Panc1 (cell line): Measurements from ENCODE around the gene MMRN2. TPM values are rescaled to one million over a fixed set of nuclear protein-coding genes. Genes with fewer than 3 reads are reported as not detected.

Experiments
- ATAC-seq: fragments of 200-7000 bp; cut with Tn5 transposase; 2 replicates; pipeline ENCODE4 v1.9.1; 2020; ENCODE audit warnings: mild to moderate bottlenecking, moderate library complexity
- BruUV-seq: library from RNA; stranded (reverse); fragments of 400-500 nt; replicated peaks from 2 replicates; lab custom pipeline; 2021; lab: Mats Ljungman, UMichigan
- CTCF ChIA-PET: fragments of 300-600 bp; sonication (Branson Sonifier 250); formaldehyde crosslinking; loops from one replicate; lab custom pipeline; 2022; ENCODE audit warnings: antibody characterized with exemption; lab: Charles Lee
- POLR2A ChIA-PET: fragments of 300-600 bp; sonication (Branson Sonifier 250); formaldehyde crosslinking; loops from one replicate; lab custom pipeline; 2022; ENCODE audit warnings: antibody characterized with exemption; lab: Charles Lee
- DNase-seq: peaks from one replicate; pipeline ENCODE4 v3.0.0-alpha.2; 2010; ENCODE audit warnings: low read depth, low spot score
- H3K27ac ChIP-seq: 2 replicates; pipeline ENCODE4 v1.5.1; 2011; ENCODE audit warnings: mild to moderate bottlenecking, low read length, inconsistent platforms
- H3K27me3 ChIP-seq: fragments of 200-500 bp; sonication (Bioruptor generic); 2 replicates; pipeline ENCODE4 v1.6.0; 2014; ENCODE audit warnings: low read length, inconsistent platforms; ENCODE audit not compliant: control insufficient read depth, insufficient read depth
- H3K36me3 ChIP-seq: fragments of 200-500 bp; sonication (Bioruptor generic); 2 replicates; pipeline ENCODE4 v1.5.1; 2014; ENCODE audit warnings: inconsistent platforms, mild to moderate bottlenecking, low read length, moderate library complexity; ENCODE audit not compliant: control insufficient read depth, insufficient read depth
- H3K4me1 ChIP-seq: 2 replicates; pipeline ENCODE4 v1.5.1; 2011; ENCODE audit warnings: inconsistent platforms, mild to moderate bottlenecking, low read length, moderate library complexity; ENCODE audit not compliant: control insufficient read depth, insufficient read depth
- H3K4me3 ChIP-seq, 2 experiments: 2 replicates each; pipeline ENCODE4 v1.5.1; 2011 to 2012; ENCODE audit warnings: low read depth in 2 of 2, low read length in 2 of 2, mild to moderate bottlenecking in 2 of 2, inconsistent platforms in 1 of 2, moderate library complexity in 1 of 2
- H3K9me3 ChIP-seq: fragments of 200-500 bp; sonication (Bioruptor generic); 2 replicates; pipeline ENCODE4 v1.5.1; 2014; ENCODE audit warnings: low read depth, mild to moderate bottlenecking, inconsistent platforms, low read length, moderate library complexity; ENCODE audit not compliant: control insufficient read depth, insufficient read depth
- POLR2AphosphoS5 ChIP-seq: IDR thresholded peaks from 2 replicates; pipeline ENCODE4 v1.6.1; 2012; ENCODE audit warnings: mild to moderate bottlenecking, low read depth, low read length, moderate library complexity
- SIN3A ChIP-seq: IDR thresholded peaks from 2 replicates; pipeline ENCODE4 v1.6.1; 2012; ENCODE audit warnings: low read depth, mild to moderate bottlenecking, low read length, moderate library complexity, borderline replicate concordance; ENCODE audit not compliant: insufficient read depth
- TCF7L2 ChIP-seq: IDR thresholded peaks from 2 replicates; pipeline ENCODE4 v1.6.1; 2011; ENCODE audit warnings: mild to moderate bottlenecking, low read depth, low read length, inconsistent platforms
- in situ Hi-C: cut with HindIII; loops from 2 replicates; pipeline ENCODE4 v1.10.0; 2016; ENCODE audit warnings: low sequenced_read_pairs, low pct_unique_long_range_greater_than_20kb
- intact Hi-C: fragments of 100-400 bp; cut with micrococcal nuclease; formaldehyde crosslinking; loops from one replicate; pipeline ENCODE4 v1.10.0; 2022; ENCODE audit not compliant: unreplicated experiment
- total RNA-seq: library from RNA; stranded (reverse); gene quantifications from one replicate; pipeline ENCODE4 v1.2.1, GENCODE V29; 2021; ENCODE audit not compliant: unreplicated experiment
- TF ChIP-seq, protein P1 (sequence below): fragments of 450-650 bp; IDR thresholded peaks from 2 replicates; pipeline ENCODE4 v1.5.1; 2017; ENCODE audit warnings: mild to moderate bottlenecking
- TF ChIP-seq, protein P2 (sequence below), 2 experiments: IDR thresholded peaks; 2 replicates each; pipeline ENCODE4 v1.6.1; 2011 to 2012; ENCODE audit warnings: low read depth in 2 of 2, control low read depth in 1 of 2, low read length in 1 of 2, mild to moderate bottlenecking in 1 of 2, moderate library complexity in 1 of 2; ENCODE audit not compliant: insufficient read depth in 1 of 2

Gene MMRN2
- total RNA-seq, 1 experiment from 2014 or later, result 1.0 TPM

DNA sequence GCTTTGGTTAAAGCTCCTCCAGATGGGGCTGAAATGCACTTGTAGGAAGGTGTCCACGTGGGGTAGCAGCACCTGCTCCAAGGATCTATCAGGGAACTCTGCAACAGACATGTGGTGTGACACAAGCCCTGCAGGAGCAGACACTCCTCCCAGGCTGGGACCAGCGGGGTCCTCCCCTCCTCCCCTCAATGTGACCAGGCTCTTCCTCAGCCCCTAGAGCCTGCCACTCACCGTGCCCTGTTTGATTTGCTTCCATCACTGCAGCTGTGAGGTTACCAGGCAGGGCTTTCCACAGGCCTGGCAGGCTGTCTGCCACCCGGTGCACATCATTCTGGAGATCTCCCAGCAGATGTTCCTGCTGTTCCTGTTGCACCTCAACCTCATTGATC is 13.4 kb downstream of the MMRN2 start:
- no peaks in the 10 kb centered on the region for H3K4me1 ChIP-seq
- in situ Hi-C loops, result no loop called here
- H3K27me3 ChIP-seq, result no peaks in the 10 kb centered on the region
- no peak overlapping the region for H3K4me3 ChIP-seq
- intact Hi-C loops, result no loop called here
- H3K36me3 ChIP-seq, result no peaks in the 10 kb centered on the region
- no peak overlapping the region for H3K27ac ChIP-seq
- POLR2A ChIA-PET, result no interaction called here
- CTCF ChIA-PET, result interaction anchor here (2.0 kb wide), 1 partner anchor 16 kb away, joined by 7 read pairs; no protein-coding TSS in a partner anchor
- no TSS peak for BruUV-seq
- TF ChIP-seq TCF7L2 (no peak), SIN3A (no peak)
- TF ChIP-seq, protein P1, sequence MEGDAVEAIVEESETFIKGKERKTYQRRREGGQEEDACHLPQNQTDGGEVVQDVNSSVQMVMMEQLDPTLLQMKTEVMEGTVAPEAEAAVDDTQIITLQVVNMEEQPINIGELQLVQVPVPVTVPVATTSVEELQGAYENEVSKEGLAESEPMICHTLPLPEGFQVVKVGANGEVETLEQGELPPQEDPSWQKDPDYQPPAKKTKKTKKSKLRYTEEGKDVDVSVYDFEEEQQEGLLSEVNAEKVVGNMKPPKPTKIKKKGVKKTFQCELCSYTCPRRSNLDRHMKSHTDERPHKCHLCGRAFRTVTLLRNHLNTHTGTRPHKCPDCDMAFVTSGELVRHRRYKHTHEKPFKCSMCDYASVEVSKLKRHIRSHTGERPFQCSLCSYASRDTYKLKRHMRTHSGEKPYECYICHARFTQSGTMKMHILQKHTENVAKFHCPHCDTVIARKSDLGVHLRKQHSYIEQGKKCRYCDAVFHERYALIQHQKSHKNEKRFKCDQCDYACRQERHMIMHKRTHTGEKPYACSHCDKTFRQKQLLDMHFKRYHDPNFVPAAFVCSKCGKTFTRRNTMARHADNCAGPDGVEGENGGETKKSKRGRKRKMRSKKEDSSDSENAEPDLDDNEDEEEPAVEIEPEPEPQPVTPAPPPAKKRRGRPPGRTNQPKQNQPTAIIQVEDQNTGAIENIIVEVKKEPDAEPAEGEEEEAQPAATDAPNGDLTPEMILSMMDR, result no peak
- no peak for DNase-seq
- H3K9me3 ChIP-seq, result no peaks in the 10 kb centered on the region
- no peak for ATAC-seq

DNA sequence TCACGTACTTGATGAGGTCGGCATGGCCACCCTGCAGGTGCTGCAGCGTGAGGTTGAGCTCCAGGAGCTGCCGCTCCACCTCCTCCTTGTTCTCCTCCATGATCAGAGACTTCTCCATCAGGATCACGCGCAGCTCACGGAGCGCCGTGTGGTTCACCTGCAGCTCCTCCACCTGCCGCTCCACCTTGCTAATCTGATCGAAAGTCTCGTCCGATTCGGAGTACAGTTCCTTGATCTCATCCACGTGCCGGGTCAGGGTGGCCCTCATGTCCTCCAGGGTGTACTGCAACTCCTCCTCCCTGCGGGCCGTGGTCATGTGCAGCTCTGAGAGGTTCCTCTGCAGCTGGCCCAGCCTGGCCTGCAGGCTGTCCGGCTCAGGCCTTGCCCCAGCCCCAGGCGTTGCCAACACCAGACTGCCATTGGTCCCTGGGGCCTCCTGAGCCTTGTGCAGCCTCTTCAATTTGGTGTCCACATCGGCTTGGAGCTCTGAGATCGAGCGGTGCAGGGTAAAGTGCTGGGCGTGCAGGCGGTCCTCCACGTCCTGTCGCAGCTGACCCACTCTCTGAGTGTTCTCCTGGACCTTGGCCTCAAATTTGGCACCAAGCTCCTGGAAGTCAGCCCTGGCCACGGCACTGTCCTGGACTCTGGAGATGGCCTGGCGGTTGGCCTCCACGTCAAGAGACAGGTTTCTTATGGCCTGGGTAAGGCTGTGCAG is 13.9 kb downstream of the MMRN2 start:
- no peak for DNase-seq
- no peaks in the 10 kb centered on the region for H3K4me1 ChIP-seq
- no peaks in the 10 kb centered on the region for H3K9me3 ChIP-seq
- ChIA-PET CTCF (interaction anchor here (2.0 kb wide), 1 partner anchor 17 kb away, joined by 7 read pairs; no protein-coding TSS in a partner anchor), POLR2A (no interaction called here)
- TF ChIP-seq POLR2AphosphoS5 (no peak), TCF7L2 (no peak), SIN3A (no peak)
- TF ChIP-seq, protein P2, sequence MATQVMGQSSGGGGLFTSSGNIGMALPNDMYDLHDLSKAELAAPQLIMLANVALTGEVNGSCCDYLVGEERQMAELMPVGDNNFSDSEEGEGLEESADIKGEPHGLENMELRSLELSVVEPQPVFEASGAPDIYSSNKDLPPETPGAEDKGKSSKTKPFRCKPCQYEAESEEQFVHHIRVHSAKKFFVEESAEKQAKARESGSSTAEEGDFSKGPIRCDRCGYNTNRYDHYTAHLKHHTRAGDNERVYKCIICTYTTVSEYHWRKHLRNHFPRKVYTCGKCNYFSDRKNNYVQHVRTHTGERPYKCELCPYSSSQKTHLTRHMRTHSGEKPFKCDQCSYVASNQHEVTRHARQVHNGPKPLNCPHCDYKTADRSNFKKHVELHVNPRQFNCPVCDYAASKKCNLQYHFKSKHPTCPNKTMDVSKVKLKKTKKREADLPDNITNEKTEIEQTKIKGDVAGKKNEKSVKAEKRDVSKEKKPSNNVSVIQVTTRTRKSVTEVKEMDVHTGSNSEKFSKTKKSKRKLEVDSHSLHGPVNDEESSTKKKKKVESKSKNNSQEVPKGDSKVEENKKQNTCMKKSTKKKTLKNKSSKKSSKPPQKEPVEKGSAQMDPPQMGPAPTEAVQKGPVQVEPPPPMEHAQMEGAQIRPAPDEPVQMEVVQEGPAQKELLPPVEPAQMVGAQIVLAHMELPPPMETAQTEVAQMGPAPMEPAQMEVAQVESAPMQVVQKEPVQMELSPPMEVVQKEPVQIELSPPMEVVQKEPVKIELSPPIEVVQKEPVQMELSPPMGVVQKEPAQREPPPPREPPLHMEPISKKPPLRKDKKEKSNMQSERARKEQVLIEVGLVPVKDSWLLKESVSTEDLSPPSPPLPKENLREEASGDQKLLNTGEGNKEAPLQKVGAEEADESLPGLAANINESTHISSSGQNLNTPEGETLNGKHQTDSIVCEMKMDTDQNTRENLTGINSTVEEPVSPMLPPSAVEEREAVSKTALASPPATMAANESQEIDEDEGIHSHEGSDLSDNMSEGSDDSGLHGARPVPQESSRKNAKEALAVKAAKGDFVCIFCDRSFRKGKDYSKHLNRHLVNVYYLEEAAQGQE (IDR thresholded peaks at IDR 0.05; ENCODE audit: insufficient read depth in 1 of 2, low read depth in 2 of 2, low read length in 1 of 2), result no peak
- TF ChIP-seq, protein P1, result no peak
- no peaks in the 10 kb centered on the region for H3K36me3 ChIP-seq
- BruUV-seq, result no TSS peak
- intact Hi-C loops, result no loop called here
- in situ Hi-C loops, result no loop called here
- no peaks in the 10 kb centered on the region for H3K27me3 ChIP-seq
- no peak for ATAC-seq
- H3K4me3 ChIP-seq, result no peak overlapping the region
- no peak overlapping the region for H3K27ac ChIP-seq
